Measurements from ENCODE around the gene NEGR1. TPM values are rescaled to one million over a fixed set of nuclear protein-coding genes. Genes with fewer than 3 reads are reported as not detected.

The NEGR1 gene
- total and polyA plus RNA-seq, 2 experiments from 2014 or later, result 1.0 to 2.8 TPM

DNA sequence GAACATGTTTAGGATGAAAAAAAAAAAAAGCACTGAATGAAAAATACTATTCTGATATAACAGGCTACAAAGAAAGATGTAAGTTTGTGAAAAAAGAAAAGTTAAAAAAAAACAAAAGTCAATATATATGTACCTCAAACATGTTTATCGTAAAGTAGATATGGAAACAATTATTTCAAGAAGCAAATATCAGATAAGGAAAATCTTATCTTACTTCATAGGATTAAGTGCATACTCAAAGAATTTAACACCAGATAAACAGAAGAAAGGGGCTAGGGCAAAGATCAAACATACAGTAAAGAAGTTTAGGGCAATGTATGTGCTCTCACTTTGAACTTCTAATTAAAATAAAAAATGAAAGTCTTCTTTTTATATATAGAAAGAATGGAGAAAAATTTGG is 75.3 kb downstream of the NEGR1 start:
- Histone ChIP-seq H3K4me3 (no peak overlapping the region), H3K27me3 (no peaks in the 10 kb centered on the region), H3K9me2 (replicated peaks; ENCODE audit: insufficient read depth) (no peaks in the 10 kb centered on the region), H3K4me2 (no peak overlapping the region), H4K20me1 (ENCODE audit: insufficient read depth, poor library complexity, severe bottlenecking) (no peaks in the 10 kb centered on the region), H3K9me3 (ENCODE audit: low read depth) (no peaks in the 10 kb centered on the region), H3K27ac (no peak overlapping the region), H3K4me1 (ENCODE audit: insufficient read depth) (no peaks in the 10 kb centered on the region), H3K79me2 (no peaks in the 10 kb centered on the region), H2AFZ (no peak overlapping the region), H3K36me3 (replicated peaks; ENCODE audit: insufficient read depth, low read depth) (no peaks in the 10 kb centered on the region)
- 7% methylated on average over 1 of the region's 1 CpG for WGBS (ENCODE audit: low lambda C conversion rate, missing lambda C conversion rate)
- DNase-seq (ENCODE audit: low spot score), result no peak
- TF ChIP-seq EZH2phosphoT487 (IDR thresholded peaks at IDR 0.05; ENCODE audit: low read depth, severe bottlenecking, unreplicated experiment), result no peak
- no peak for TF ChIP-seq EZH2 (IDR thresholded peaks at IDR 0.05; ENCODE audit: borderline replicate concordance)
- TF ChIP-seq, protein P1, sequence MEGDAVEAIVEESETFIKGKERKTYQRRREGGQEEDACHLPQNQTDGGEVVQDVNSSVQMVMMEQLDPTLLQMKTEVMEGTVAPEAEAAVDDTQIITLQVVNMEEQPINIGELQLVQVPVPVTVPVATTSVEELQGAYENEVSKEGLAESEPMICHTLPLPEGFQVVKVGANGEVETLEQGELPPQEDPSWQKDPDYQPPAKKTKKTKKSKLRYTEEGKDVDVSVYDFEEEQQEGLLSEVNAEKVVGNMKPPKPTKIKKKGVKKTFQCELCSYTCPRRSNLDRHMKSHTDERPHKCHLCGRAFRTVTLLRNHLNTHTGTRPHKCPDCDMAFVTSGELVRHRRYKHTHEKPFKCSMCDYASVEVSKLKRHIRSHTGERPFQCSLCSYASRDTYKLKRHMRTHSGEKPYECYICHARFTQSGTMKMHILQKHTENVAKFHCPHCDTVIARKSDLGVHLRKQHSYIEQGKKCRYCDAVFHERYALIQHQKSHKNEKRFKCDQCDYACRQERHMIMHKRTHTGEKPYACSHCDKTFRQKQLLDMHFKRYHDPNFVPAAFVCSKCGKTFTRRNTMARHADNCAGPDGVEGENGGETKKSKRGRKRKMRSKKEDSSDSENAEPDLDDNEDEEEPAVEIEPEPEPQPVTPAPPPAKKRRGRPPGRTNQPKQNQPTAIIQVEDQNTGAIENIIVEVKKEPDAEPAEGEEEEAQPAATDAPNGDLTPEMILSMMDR (IDR thresholded peaks at IDR 0.05; ENCODE audit: poor library complexity), result no peak

DNA sequence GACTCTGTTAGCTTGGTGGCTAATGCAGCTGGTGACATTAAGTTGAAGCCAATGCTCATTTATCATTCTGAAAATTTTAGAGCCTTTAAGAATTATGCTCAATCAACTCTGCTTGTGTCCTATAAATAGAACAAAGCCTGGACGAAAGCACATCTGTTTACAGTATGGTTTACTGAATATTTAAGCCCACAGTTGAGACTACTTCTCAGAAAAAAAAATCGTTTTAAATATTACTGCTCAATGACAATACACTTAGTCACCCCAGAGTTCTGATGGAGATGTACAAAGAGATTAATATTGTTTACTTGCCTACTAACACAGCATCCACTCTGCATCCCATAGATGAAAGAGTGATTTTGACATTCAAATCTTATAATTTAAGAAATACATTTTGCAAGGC is 79.6 kb downstream of the NEGR1 start:
- WGBS (ENCODE audit: low lambda C conversion rate, missing lambda C conversion rate), result 61% methylated on average over 2 of the region's 2 CpGs
- Histone ChIP-seq H3K9me2 (replicated peaks; ENCODE audit: insufficient read depth) (no peaks in the 10 kb centered on the region), H3K36me3 (replicated peaks; ENCODE audit: insufficient read depth, low read depth) (no peaks in the 10 kb centered on the region), H4K20me1 (ENCODE audit: insufficient read depth, poor library complexity, severe bottlenecking) (no peaks in the 10 kb centered on the region), H3K9me3 (ENCODE audit: low read depth) (no peaks in the 10 kb centered on the region), H3K27ac (no peak overlapping the region), H3K4me3 (no peak overlapping the region), H3K79me2 (no peaks in the 10 kb centered on the region), H2AFZ (no peak overlapping the region), H3K27me3 (no peaks in the 10 kb centered on the region), H3K4me1 (ENCODE audit: insufficient read depth) (no peaks in the 10 kb centered on the region), H3K4me2 (no peak overlapping the region)
- no peak for TF ChIP-seq EZH2 (IDR thresholded peaks at IDR 0.05; ENCODE audit: borderline replicate concordance)
- TF ChIP-seq EZH2phosphoT487 (IDR thresholded peaks at IDR 0.05; ENCODE audit: low read depth, severe bottlenecking, unreplicated experiment), result no peak
- TF ChIP-seq, protein P1 (IDR thresholded peaks at IDR 0.05; ENCODE audit: poor library complexity), result no peak
- DNase-seq (ENCODE audit: low spot score), result no peak

DNA sequence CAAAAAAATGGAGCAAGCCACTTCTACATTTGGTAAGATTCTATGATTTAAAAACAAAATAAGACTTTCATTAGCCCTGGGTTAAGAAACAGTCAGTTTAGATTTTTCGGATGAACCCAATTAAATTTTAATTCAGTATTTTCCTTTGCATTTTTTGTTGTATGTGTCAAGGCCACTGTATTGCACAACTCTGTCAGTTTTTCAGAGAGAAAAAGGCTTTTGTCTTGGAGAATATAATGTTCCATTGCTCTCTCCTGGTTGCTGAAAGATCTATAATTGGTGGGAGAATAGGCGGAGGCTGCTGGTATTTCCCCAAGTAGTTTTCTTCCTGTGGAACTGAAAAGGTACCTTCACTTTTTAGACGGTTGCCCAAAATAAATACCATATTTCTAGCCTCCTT is 84.6 kb downstream of the NEGR1 start:
- no peaks in the 10 kb centered on the region for H3K4me1 ChIP-seq (ENCODE audit: insufficient read depth)
- WGBS (ENCODE audit: low lambda C conversion rate, missing lambda C conversion rate), result 87% methylated on average over 3 of the region's 3 CpGs
- H3K4me2 ChIP-seq, result no peak overlapping the region

More for the DNA sequence above, 84.6 kb downstream of the NEGR1 start:
- Histone ChIP-seq H3K4me3 (no peak overlapping the region), H4K20me1 (ENCODE audit: insufficient read depth, poor library complexity, severe bottlenecking) (no peaks in the 10 kb centered on the region), H3K27me3 (no peaks in the 10 kb centered on the region), H3K9me2 (replicated peaks; ENCODE audit: insufficient read depth) (no peaks in the 10 kb centered on the region), H3K79me2 (no peaks in the 10 kb centered on the region), H3K36me3 (replicated peaks; ENCODE audit: insufficient read depth, low read depth) (no peaks in the 10 kb centered on the region), H3K27ac (no peak overlapping the region), H3K9me3 (ENCODE audit: low read depth) (no peaks in the 10 kb centered on the region), H2AFZ (no peak overlapping the region)
- no peak for TF ChIP-seq EZH2phosphoT487 (IDR thresholded peaks at IDR 0.05; ENCODE audit: low read depth, severe bottlenecking, unreplicated experiment)
- no peak for TF ChIP-seq EZH2 (IDR thresholded peaks at IDR 0.05; ENCODE audit: borderline replicate concordance)
- TF ChIP-seq, protein P1 (IDR thresholded peaks at IDR 0.05; ENCODE audit: poor library complexity), result no peak
- no peak for DNase-seq (ENCODE audit: low spot score)

All from hepatocyte (in vitro differentiated cells).